GM12878 (cell line): ENCODE results near the gene PIGL.

Source experiments
- HDGF ChIP-seq: fragments of 450-650 bp; IDR thresholded peaks from 2 replicates; pipeline ENCODE4 v1.6.1; 2016; ENCODE audit warnings: antibody characterized with exemption
- RAD21 ChIP-seq: IDR thresholded peaks from 2 replicates; pipeline ENCODE4 v1.6.1; 2011; ENCODE audit warnings: mild to moderate bottlenecking, low read depth, low read length, moderate library complexity; ENCODE audit not compliant: insufficient read depth

- TF ChIP-seq RAD21: no peak
- TF ChIP-seq HDGF: no peak
Measured at GRCh38 chr17:16301963-16302855, 85.2 kb downstream of the PIGL start.
